NOMO-1 (cell line): ENCODE measurements around the gene VPS13C.

Experiments
- DNase-seq, 2 experiments: peaks; one replicate each; lab custom pipeline; 2025; ENCODE audit not compliant: unreplicated experiment in 2 of 2; lab: John Stamatoyannopoulos, UW

Gene VPS13C

GRCh38 chr15:61974118-61974517, 86.1 kb downstream of the VPS13C start:
- no peak for DNase-seq

GRCh38 chr15:61951949-61952348, 108.3 kb downstream of the VPS13C start:
- no peak for DNase-seq

GRCh38 chr15:61946778-61947177, 113.5 kb downstream of the VPS13C start:
- DNase-seq: no peak

GRCh38 chr15:61943992-61944391, 116.3 kb downstream of the VPS13C start:
- DNase-seq: no peak

- DNase-seq: no peak
Observed at GRCh38 chr15:61938249-61938648, 122.0 kb downstream of the VPS13C start.

GRCh38 chr15:61936528-61937195, 123.6 kb downstream of the VPS13C start:
- no peak for DNase-seq

GRCh38 chr15:61935493-61935892, 124.8 kb downstream of the VPS13C start:
- no peak for DNase-seq

GRCh38 chr15:61929452-61929851, 130.8 kb downstream of the VPS13C start:
- DNase-seq: no peak

GRCh38 chr15:61923173-61923572, 137.1 kb downstream of the VPS13C start:
- DNase-seq: no peak

GRCh38 chr15:61921093-61921492, 139.2 kb downstream of the VPS13C start:
- DNase-seq: no peak

GRCh38 chr15:61917457-61917856, 142.8 kb downstream of the VPS13C start:
- no peak for DNase-seq

- no peak for DNase-seq
Observed at GRCh38 chr15:61916104-61916503, 144.1 kb downstream of the VPS13C start.

GRCh38 chr15:61915640-61916039, 144.6 kb downstream of the VPS13C start:
- DNase-seq: no peak

GRCh38 chr15:61910839-61911369, 149.3 kb downstream of the VPS13C start:
- DNase-seq: no peak

- no peak for DNase-seq
Observed at GRCh38 chr15:61908241-61908640, 152.0 kb downstream of the VPS13C start.

- DNase-seq: no peak
Observed at GRCh38 chr15:61907753-61908086, 152.5 kb downstream of the VPS13C start.

- no peak for DNase-seq
Observed at GRCh38 chr15:61906961-61907752, 153.1 kb downstream of the VPS13C start.

GRCh38 chr15:61893146-61893545, 167.1 kb downstream of the VPS13C start:
- DNase-seq: no peak

- no peak for DNase-seq
Observed at GRCh38 chr15:61892140-61892539, 168.1 kb downstream of the VPS13C start.

- DNase-seq: no peak
Observed at GRCh38 chr15:61890106-61890505, 170.1 kb downstream of the VPS13C start.

GRCh38 chr15:61889706-61890105, 170.5 kb downstream of the VPS13C start:
- no peak for DNase-seq
